ENCODE results near the gene CNFN.
A peak's percentile ranks its signal among the peaks of the same experiment; 100 is the strongest.

Gene CNFN

GRCh38 chr19:42375415-42376176, 14.5 kb downstream of the CNFN start:
- no peak for DNase-seq (ENCODE audit: low read depth, low spot score)

DNA sequence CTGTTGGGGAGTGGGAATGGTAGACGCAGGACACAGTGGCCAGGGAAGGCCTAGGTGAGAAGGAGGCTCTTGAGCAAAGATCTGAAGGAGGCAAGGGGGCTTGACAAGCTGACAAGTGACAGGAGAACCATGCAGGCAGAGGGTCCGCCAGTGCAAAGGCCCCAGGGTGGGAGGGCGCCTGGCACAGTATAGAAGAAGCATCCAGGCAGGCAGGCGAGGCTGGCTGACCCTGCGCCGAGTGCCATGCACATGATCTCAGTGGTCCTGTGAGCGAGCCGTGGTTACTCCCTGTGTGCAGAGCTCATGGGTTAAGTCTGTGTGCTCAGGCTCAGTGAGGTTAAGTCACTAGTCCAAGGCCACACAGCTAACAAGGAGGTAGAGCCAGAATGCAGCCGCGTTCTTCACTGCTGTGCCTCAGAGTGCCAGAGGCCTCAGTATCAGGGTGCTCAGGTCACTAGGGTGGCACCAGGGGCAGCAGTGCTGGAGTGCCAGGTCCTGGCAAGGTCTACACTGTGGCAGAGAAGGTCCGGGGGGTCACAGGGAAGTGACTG, 15.2 kb downstream of the CNFN start:
- no peak for DNase-seq (ENCODE audit: low read depth, low spot score)

DNA sequence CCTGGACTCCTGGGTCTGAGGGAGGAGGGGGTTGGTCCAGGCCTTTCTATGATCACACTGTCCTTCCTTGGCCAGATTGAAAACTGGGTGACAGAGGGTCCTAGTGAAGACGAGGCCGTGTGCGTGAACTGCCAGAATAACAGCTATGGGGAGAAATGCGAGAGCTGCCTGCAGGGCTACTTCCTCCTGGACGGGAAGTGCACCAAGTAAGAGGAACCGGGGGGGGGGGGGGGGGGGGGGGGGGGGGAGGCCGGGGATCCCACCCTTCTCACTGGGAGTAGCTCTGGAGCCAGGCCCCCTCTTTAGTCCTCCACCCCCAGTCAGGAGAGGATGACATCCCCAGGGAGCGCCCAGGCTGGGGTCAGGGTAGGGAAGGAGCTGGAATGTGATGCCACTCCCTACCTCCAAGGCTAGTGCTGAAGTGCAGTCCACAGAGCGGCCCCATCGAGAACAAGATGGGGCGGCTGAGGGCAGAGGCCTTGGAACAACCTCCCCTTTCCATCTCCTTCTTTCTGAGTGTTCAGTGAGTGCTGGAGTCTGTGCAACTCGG, 19.4 kb downstream of the CNFN start:
- DNase-seq (ENCODE audit: low read depth, low spot score), result no peak

DNA sequence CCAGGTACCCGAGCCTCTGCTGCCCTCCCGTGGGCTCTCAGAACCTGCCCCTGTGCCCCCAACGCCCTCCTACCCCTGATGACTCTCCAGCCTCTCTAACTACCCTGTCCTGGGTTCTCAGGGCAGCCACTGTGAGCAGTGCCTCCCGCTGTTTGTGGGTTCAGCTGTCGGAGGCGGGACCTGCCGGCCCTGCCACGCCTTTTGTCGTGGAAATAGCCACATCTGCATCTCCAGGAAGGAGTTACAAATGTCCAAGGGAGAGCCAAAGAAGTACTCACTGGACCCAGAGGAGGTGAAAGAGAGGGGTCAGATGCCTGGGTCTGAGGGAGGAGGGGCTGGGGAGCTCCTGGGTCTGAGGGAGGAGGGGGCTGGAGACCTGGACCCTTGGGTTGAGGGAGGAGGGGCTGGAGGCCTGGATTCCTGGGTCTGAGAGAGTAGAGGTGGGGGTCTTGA, 20.0 kb downstream of the CNFN start:
- DNase-seq (ENCODE audit: low read depth, low spot score), result peak; percentile 93

GRCh38 chr19:42369433-42370067, 20.5 kb downstream of the CNFN start:
- no peak for DNase-seq (ENCODE audit: low read depth, low spot score)

- no peak for DNase-seq (ENCODE audit: low read depth, low spot score)
These were observed 21.3 kb downstream of the CNFN start for GRCh38 chr19:42368765-42369164.

DNA sequence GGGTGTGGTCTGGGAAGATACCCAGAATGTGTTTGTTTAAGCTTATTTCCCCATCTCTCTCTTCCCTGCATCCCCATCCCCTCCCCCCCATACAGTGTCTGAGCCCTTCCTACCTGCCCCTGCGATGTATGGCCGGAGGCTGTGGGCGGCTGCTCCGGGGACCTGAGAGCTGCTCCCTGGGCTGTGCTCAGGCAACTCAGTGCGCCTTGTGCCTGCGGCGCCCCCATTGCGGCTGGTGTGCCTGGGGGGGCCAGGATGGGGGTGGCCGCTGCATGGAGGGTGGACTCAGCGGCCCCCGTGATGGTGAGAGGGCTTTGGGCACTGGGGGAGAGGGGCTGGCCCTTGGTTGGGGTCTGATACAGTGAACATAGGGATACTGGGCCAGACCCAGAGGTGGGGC, 21.7 kb downstream of the CNFN start:
- no peak for DNase-seq (ENCODE audit: low read depth, low spot score)

- no peak for DNase-seq (ENCODE audit: low read depth, low spot score)
These were observed 22.2 kb downstream of the CNFN start for GRCh38 chr19:42367929-42368328.

- no peak for DNase-seq (ENCODE audit: low read depth, low spot score)
These were observed 23.4 kb downstream of the CNFN start for GRCh38 chr19:42366673-42367072.

GRCh38 chr19:42363614-42364346, 26.3 kb downstream of the CNFN start:
- DNase-seq (ENCODE audit: low read depth, low spot score), result no peak

- no peak for DNase-seq (ENCODE audit: low read depth, low spot score)
These were observed 27.1 kb downstream of the CNFN start for GRCh38 chr19:42362891-42363440.

DNA sequence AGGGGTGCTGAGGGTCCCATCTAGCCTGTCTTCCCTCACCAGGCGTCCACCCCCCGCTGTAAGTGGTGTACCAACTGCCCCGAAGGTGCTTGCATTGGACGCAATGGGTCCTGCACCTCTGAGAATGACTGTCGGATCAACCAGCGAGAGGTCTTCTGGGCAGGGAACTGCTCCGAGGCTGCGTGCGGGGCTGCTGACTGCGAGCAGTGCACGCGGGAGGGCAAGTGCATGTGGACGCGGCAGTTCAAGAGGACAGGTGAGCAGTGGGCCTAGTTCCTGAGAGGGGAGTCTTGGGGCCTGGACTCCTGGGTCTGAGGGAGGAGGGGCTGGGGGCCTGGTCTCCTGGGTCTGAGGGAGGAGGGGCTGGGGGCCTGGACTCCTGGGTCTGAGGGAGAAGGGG, 27.8 kb downstream of the CNFN start:
- no peak for DNase-seq (ENCODE audit: low read depth, low spot score)

DNA sequence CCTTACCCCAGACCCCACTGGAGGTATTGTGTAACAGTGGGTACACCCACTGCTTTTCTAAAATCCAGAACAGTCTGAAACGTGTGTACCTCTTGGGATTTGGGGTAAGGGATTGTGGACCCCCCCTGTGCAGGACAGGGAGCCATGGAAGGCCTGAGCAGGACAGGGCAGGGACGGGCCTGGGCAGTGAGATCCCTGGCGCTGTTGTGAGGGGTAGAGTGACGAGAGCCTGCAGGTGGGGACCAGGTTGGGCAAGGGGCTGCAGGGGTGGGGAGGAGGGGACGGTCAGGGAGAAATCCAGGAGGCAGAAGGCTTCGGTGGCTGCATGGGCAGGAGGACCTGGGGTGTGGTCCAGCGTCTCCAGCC, 28.6 kb downstream of the CNFN start:
- DNase-seq (ENCODE audit: low read depth, low spot score), result no peak

DNA sequence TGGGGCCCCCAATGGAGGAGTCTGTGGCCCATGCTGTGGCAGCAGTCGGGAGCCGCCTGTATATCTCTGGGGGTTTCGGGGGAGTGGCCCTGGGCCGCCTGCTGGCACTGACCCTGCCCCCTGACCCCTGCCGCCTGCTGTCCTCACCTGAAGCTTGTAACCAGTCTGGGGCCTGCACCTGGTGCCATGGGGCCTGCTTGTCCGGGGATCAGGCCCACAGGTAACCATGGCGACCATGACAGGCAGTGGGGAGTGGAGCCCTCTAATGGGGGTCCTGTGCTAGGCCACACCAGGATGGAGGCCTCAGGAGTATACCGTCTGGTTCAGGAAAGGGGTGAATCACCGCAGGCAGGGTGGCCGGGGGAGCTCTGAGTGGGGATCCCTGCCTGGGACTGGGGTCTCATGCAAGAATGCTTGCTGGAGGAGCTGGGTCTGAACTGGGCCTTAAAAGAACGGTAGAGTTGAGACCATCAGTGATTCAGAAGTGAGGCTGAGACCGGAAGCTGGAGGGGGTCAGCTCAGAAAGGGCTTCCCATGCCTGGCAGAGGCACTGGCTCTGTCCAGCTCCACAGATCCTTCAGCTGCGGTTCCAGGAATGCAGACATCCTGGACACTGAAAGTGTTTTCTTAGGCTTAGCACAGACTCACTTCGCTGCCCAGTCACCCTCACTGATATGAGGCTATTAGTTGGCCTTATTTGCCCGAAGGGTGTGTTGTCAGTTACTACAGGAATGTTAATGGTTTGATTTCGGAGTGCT, 29.1 kb downstream of the CNFN start:
- DNase-seq (ENCODE audit: low read depth, low spot score), result peak; percentile 47

DNA sequence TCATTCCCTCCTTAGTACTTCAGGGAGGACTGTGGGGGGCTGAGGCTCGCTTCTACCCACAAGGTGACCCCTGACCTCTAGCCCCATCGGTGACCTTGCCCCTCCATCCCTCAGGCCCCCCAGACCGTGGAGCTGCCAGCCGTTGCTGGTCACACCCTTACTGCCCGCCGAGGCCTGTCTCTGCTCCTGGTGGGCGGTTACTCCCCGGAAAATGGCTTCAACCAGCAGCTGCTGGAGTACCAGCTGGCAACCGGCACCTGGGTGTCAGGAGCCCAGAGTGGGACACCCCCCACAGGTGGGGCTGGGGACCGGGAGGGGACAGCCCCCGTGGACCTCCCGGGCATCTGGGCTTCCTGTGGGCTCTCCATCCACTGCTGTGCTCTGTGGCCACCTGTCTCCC, 32.8 kb downstream of the CNFN start:
- DNase-seq (ENCODE audit: low read depth, low spot score), result no peak

- DNase-seq (ENCODE audit: low read depth, low spot score), result no peak
These were observed 33.4 kb downstream of the CNFN start for GRCh38 chr19:42356686-42357085.

GRCh38 chr19:42355896-42356295, 34.2 kb downstream of the CNFN start:
- no peak for DNase-seq (ENCODE audit: low read depth, low spot score)

DNA sequence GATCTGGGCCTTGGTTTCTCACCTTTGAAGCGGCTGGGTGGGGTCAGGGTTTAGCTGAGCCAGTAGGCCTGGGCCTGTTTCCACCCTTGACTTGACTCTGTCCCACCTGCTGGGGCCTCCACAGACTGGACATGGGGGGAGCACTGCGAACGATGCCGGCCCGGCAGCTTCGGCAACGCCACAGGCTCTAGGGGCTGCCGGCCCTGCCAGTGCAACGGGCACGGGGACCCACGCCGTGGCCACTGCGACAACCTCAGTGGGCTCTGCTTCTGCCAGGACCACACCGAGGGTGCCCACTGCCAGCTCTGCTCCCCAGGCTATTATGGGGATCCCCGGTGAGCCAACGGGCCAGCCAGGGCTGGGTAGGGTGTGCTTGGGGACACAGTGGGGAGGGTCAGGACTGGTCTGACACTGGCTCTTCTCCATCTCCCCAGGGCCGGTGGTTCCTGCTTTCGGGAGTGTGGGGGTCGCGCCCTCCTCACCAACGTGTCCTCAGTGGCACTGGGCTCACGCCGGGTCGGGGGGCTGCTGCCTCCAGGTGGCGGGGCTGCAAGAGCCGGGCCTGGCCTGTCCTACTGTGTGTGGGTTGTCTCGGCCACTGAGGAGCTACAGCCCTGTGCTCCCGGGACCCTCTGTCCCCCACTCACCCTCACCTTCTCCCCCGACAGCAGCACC, 36.6 kb downstream of the CNFN start:
- no peak for DNase-seq (ENCODE audit: low read depth, low spot score)

- no peak for DNase-seq (ENCODE audit: low read depth, low spot score)
These were observed 37.5 kb downstream of the CNFN start for GRCh38 chr19:42352301-42353259.

Measured in iPS DF 19.7 (cell line).